GM23338 (cell line): ENCODE measurements around the gene SNAP25. TPM values are rescaled to one million over a fixed set of nuclear protein-coding genes. Genes with fewer than 3 reads are reported as not detected.

Experiments
- ATAC-seq: fragments of 200-7000 bp; cut with Tn5 transposase; 3 replicates; pipeline ENCODE4 v1.9.1; 2020
- DNase-seq: peaks from one replicate; pipeline ENCODE4 v3.0.0-alpha.2; 2015; ENCODE audit warnings: low spot score
- H2AFZ ChIP-seq: fragments of 200-600 bp; sonication (generic); 2 replicates; pipeline ENCODE4 v1.8.0; 2016; ENCODE audit warnings: antibody characterized with exemption, mild to moderate bottlenecking, moderate library complexity
- H3F3A ChIP-seq: fragments of 200-600 bp; sonication (generic); replicated peaks from 2 replicates; pipeline ENCODE4 v1.8.0; 2017; ENCODE audit warnings: antibody characterized with exemption, mixed run types, low read depth
- H3K27ac ChIP-seq: fragments of 200-600 bp; sonication (generic); 2 replicates; pipeline ENCODE4 v1.6.1; 2016; ENCODE audit warnings: low read depth
- H3K27me3 ChIP-seq: fragments of 200-600 bp; sonication (generic); 2 replicates; pipeline ENCODE4 v1.8.0; 2016; ENCODE audit warnings: mild to moderate bottlenecking, mixed run types, moderate library complexity; ENCODE audit not compliant: insufficient read depth
- H3K36me3 ChIP-seq: fragments of 200-600 bp; sonication (generic); 2 replicates; pipeline ENCODE4 v1.8.0; 2016; ENCODE audit warnings: mild to moderate bottlenecking; ENCODE audit not compliant: insufficient read depth
- H3K4me1 ChIP-seq: fragments of 200-600 bp; sonication (generic); 2 replicates; pipeline ENCODE4 v1.8.0; 2016; ENCODE audit warnings: mild to moderate bottlenecking, moderate library complexity; ENCODE audit not compliant: insufficient read depth
- H3K4me2 ChIP-seq: fragments of 200-600 bp; sonication (generic); 2 replicates; pipeline ENCODE4 v1.7.1; 2017; ENCODE audit warnings: mixed run types
- H3K4me3 ChIP-seq: fragments of 200-600 bp; sonication (generic); 2 replicates; pipeline ENCODE4 v1.6.1; 2016; ENCODE audit warnings: mixed run types
- H3K79me2 ChIP-seq: fragments of 200-600 bp; sonication (generic); replicated peaks from 2 replicates; pipeline ENCODE4 v1.8.0; 2017; ENCODE audit warnings: mild to moderate bottlenecking; ENCODE audit not compliant: insufficient read depth
- H3K9me2 ChIP-seq: fragments of 200-600 bp; sonication (generic); 2 replicates; pipeline ENCODE4 v1.8.0; 2017; ENCODE audit not compliant: insufficient read depth
- H4K20me1 ChIP-seq: fragments of 200-600 bp; sonication (generic); replicated peaks from 2 replicates; pipeline ENCODE4 v1.8.0; 2017; ENCODE audit warnings: mild to moderate bottlenecking; ENCODE audit not compliant: insufficient read depth
- H3K27ac Mint-ChIP-seq: 2 replicates; pipeline ENCODE4 v1.8.0; 2020; ENCODE audit warnings: inconsistent platforms, mild to moderate bottlenecking, moderate library complexity, mixed read lengths
- H3K27me3 Mint-ChIP-seq: 3 replicates; pipeline ENCODE4 v1.8.0; 2022; ENCODE audit warnings: low read depth, mild to moderate bottlenecking, moderate library complexity, mixed read lengths, inconsistent platforms; ENCODE audit not compliant: insufficient read depth, poor library complexity
- H3K36me3 Mint-ChIP-seq: 3 replicates; pipeline ENCODE4 v1.8.0; 2021; ENCODE audit warnings: low read depth, mild to moderate bottlenecking, inconsistent platforms, moderate library complexity, mixed read lengths
- H3K4me1 Mint-ChIP-seq: 3 replicates; pipeline ENCODE4 v1.8.0; 2020; ENCODE audit warnings: mild to moderate bottlenecking, inconsistent platforms, mixed read lengths
- H3K4me3 Mint-ChIP-seq: 3 replicates; pipeline ENCODE4 v1.8.0; 2021; ENCODE audit warnings: moderate library complexity, mild to moderate bottlenecking, inconsistent platforms, mixed read lengths
- H3K9me3 Mint-ChIP-seq: 3 replicates; pipeline ENCODE4 v1.8.0; 2020; ENCODE audit warnings: moderate library complexity, mild to moderate bottlenecking, inconsistent platforms, mixed read lengths
- CTCF ChIP-seq, 2 experiments: fragments of 200-600 bp in 1 of 2; sonication (generic) in 1 of 2; conservative IDR thresholded peaks; 2 replicates each; pipeline versions ENCODE4 v1.5.1 to v1.6.1; 2016 to 2017; ENCODE audit warnings: antibody characterized with exemption in 2 of 2, low read depth in 2 of 2, mild to moderate bottlenecking in 2 of 2, moderate library complexity in 1 of 2
- polyA plus RNA-seq: library from polyadenylated mRNA; unstranded; fragments of >200 nt; fragmentation: Nextera tagmentation; extraction: Ambion mirVana; gene quantifications from 2 replicates; pipeline ENCODE4 v1.2.1, GENCODE V29; 2016
- total RNA-seq: library from RNA; depleted of rRNA; stranded (reverse); fragments of >200 nt; shearing (Covaris generic); gene quantifications from 2 replicates; pipeline ENCODE4 v1.2.3, GENCODE V29; 2014
- TF ChIP-seq, protein P1 (sequence below): fragments of 250-450 bp; sonication (Bioruptor Pico); IDR thresholded peaks from 2 replicates; pipeline ENCODE4 v1.5.0; 2020; ENCODE audit warnings: mild to moderate bottlenecking, moderate library complexity

Gene SNAP25
- total and polyA plus RNA-seq, 2 experiments from 2014 or later: 0.82 to 1.3 TPM

DNA sequence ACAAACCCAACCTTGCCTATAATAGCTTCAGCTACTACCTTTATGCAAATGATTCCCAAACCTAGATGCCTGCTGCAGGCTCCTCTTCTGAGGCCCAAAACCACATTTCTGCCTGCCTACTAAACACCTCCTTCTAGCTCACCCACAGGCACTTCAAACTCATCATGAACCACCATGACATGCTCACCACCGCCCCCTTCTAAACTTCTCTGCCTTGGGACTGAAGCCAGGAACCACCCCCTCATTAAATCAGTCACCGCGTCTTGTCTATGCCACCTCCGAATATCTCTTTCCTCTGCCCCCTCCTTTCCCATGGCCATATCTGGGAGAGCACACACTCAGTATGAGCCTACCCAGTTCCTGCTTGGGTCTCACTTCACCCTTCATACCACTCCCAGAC is 101.2 kb downstream of the SNAP25 start:
- peaks cover 19% of the 10 kb centered on the region for H3K9me3 Mint-ChIP-seq
- H2AFZ ChIP-seq: no peak overlapping the region
- no peak overlapping the region for H3K27ac ChIP-seq
- peaks cover 20% of the 10 kb centered on the region for H3K4me1 Mint-ChIP-seq
- no peaks in the 10 kb centered on the region for H4K20me1 ChIP-seq
- H3K36me3 ChIP-seq: peaks cover 3% of the 10 kb centered on the region; the same call in 1 of the 2 replicates
- H3K4me3 Mint-ChIP-seq: no peak overlapping the region
- H3K27me3 Mint-ChIP-seq: peaks cover 7% of the 10 kb centered on the region
- H3K36me3 Mint-ChIP-seq: peaks cover 6% of the 10 kb centered on the region; the same call in 1 of the 3 replicates
- peaks cover 15% of the 10 kb centered on the region; the same call in 1 of the 2 replicates for H3K9me2 ChIP-seq
- DNase-seq (no peak), ATAC-seq (no peak)
- H3K4me2 ChIP-seq: no peak overlapping the region
- peaks cover 14% of the 10 kb centered on the region for H3K4me1 ChIP-seq
- no peaks in the 10 kb centered on the region for H3K79me2 ChIP-seq
- no peaks in the 10 kb centered on the region for H3F3A ChIP-seq
- TF ChIP-seq CTCF (conservative IDR thresholded peaks at IDR 0.05; ENCODE audit: low read depth in 2 of 2): 0 out of 4 replicates have a peak, but pooled peaks of 1 of the 2 experiments have one; percentile 9
- TF ChIP-seq, protein P1, sequence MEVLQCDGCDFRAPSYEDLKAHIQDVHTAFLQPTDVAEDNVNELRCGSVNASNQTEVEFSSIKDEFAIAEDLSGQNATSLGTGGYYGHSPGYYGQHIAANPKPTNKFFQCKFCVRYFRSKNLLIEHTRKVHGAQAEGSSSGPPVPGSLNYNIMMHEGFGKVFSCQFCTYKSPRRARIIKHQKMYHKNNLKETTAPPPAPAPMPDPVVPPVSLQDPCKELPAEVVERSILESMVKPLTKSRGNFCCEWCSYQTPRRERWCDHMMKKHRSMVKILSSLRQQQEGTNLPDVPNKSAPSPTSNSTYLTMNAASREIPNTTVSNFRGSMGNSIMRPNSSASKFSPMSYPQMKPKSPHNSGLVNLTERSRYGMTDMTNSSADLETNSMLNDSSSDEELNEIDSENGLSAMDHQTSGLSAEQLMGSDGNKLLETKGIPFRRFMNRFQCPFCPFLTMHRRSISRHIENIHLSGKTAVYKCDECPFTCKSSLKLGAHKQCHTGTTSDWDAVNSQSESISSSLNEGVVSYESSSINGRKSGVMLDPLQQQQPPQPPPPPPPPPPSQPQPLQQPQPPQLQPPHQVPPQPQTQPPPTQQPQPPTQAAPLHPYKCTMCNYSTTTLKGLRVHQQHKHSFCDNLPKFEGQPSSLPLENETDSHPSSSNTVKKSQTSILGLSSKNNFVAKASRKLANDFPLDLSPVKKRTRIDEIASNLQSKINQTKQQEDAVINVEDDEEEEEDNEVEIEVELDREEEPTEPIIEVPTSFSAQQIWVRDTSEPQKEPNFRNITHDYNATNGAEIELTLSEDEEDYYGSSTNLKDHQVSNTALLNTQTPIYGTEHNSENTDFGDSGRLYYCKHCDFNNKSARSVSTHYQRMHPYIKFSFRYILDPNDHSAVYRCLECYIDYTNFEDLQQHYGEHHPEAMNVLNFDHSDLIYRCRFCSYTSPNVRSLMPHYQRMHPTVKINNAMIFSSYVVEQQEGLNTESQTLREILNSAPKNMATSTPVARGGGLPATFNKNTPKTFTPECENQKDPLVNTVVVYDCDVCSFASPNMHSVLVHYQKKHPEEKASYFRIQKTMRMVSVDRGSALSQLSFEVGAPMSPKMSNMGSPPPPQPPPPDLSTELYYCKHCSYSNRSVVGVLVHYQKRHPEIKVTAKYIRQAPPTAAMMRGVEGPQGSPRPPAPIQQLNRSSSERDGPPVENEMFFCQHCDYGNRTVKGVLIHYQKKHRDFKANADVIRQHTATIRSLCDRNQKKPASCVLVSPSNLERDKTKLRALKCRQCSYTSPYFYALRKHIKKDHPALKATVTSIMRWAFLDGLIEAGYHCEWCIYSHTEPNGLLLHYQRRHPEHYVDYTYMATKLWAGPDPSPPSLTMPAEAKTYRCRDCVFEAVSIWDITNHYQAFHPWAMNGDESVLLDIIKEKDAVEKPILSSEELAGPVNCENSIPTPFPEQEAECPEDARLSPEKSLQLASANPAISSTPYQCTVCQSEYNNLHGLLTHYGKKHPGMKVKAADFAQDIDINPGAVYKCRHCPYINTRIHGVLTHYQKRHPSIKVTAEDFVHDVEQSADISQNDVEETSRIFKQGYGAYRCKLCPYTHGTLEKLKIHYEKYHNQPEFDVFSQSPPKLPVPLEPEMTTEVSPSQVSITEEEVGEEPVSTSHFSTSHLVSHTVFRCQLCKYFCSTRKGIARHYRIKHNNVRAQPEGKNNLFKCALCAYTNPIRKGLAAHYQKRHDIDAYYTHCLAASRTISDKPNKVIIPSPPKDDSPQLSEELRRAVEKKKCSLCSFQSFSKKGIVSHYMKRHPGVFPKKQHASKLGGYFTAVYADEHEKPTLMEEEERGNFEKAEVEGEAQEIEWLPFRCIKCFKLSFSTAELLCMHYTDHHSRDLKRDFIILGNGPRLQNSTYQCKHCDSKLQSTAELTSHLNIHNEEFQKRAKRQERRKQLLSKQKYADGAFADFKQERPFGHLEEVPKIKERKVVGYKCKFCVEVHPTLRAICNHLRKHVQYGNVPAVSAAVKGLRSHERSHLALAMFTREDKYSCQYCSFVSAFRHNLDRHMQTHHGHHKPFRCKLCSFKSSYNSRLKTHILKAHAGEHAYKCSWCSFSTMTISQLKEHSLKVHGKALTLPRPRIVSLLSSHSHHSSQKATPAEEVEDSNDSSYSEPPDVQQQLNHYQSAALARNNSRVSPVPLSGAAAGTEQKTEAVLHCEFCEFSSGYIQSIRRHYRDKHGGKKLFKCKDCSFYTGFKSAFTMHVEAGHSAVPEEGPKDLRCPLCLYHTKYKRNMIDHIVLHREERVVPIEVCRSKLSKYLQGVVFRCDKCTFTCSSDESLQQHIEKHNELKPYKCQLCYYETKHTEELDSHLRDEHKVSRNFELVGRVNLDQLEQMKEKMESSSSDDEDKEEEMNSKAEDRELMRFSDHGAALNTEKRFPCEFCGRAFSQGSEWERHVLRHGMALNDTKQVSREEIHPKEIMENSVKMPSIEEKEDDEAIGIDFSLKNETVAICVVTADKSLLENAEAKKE (CRISPR knock-in tag): no peak
- no peak overlapping the region for H3K4me3 ChIP-seq
- no peak overlapping the region for H3K27ac Mint-ChIP-seq
- H3K27me3 ChIP-seq: no peaks in the 10 kb centered on the region
